Karpas-422 (cell line): Measurements from ENCODE around the gene MAGI2. TPM values are rescaled to one million over a fixed set of nuclear protein-coding genes. Genes with fewer than 3 reads are reported as not detected.

ENCODE experiments used
- DNase-seq: peaks from one replicate; pipeline ENCODE4 v3.0.0-alpha.2; 2015
- H2AFZ ChIP-seq: fragments of 200-600 bp; sonication (generic); 2 replicates; pipeline ENCODE4 v1.6.1; 2014; ENCODE audit warnings: antibody characterized with exemption, low read length, mixed read lengths
- H3K27ac ChIP-seq: fragments of 200-600 bp; sonication (generic); 2 replicates; pipeline ENCODE4 v1.5.1; 2014; ENCODE audit warnings: mild to moderate bottlenecking, low read length, moderate library complexity
- H3K27me3 ChIP-seq: fragments of 200-600 bp; sonication (generic); 2 replicates; pipeline ENCODE4 v1.6.1; 2014; ENCODE audit warnings: low read length, mixed read lengths
- H3K36me3 ChIP-seq: fragments of 200-600 bp; sonication (generic); 2 replicates; pipeline ENCODE4 v1.6.1; 2014; ENCODE audit warnings: low read length, mixed read lengths; ENCODE audit not compliant: insufficient read depth
- H3K4me1 ChIP-seq: fragments of 200-600 bp; sonication (generic); 2 replicates; pipeline ENCODE4 v1.6.1; 2014; ENCODE audit warnings: mild to moderate bottlenecking, low read length, mixed read lengths
- H3K4me2 ChIP-seq: fragments of 200-600 bp; sonication (generic); 2 replicates; pipeline ENCODE4 v1.6.1; 2014; ENCODE audit warnings: low read length, low read depth, mild to moderate bottlenecking; ENCODE audit not compliant: poor library complexity, severe bottlenecking
- H3K4me3 ChIP-seq: fragments of 200-600 bp; sonication (generic); 2 replicates; pipeline ENCODE4 v1.5.1; 2014; ENCODE audit warnings: mild to moderate bottlenecking, antibody characterized with exemption, low read length, mixed read lengths
- H3K79me2 ChIP-seq: fragments of 200-600 bp; sonication (generic); 2 replicates; pipeline ENCODE4 v1.6.1; 2014; ENCODE audit warnings: mild to moderate bottlenecking, low read length, mixed read lengths
- H3K9ac ChIP-seq: fragments of 200-600 bp; sonication (generic); 2 replicates; pipeline ENCODE4 v1.6.0; 2014; ENCODE audit warnings: low read length
- H3K9me2 ChIP-seq: fragments of 200-600 bp; sonication (generic), shearing (Covaris generic); replicated peaks from 2 replicates; pipeline ENCODE4 v1.6.0; 2014; ENCODE audit warnings: mild to moderate bottlenecking, low read length, moderate library complexity; ENCODE audit not compliant: insufficient read depth
- H3K9me3 ChIP-seq: fragments of 300-700, 200-600 bp; sonication (generic); 2 replicates; pipeline ENCODE4 v1.6.1; 2014; ENCODE audit warnings: low read length, mixed read lengths
- H4K20me1 ChIP-seq: fragments of 200-600 bp; sonication (generic); 2 replicates; pipeline ENCODE4 v1.6.1; 2014; ENCODE audit warnings: mild to moderate bottlenecking, antibody characterized with exemption, low read length, low read depth; ENCODE audit not compliant: insufficient read depth
- total RNA-seq: library from RNA; depleted of rRNA; stranded (reverse); fragments of >200 nt; shearing (Covaris generic); gene quantifications from 2 replicates; pipeline ENCODE4 v1.2.3, GENCODE V29; 2014; ENCODE audit warnings: low replicate concordance

Gene MAGI2
- total RNA-seq, 1 experiment from 2014 or later: 0.93 TPM

DNA sequence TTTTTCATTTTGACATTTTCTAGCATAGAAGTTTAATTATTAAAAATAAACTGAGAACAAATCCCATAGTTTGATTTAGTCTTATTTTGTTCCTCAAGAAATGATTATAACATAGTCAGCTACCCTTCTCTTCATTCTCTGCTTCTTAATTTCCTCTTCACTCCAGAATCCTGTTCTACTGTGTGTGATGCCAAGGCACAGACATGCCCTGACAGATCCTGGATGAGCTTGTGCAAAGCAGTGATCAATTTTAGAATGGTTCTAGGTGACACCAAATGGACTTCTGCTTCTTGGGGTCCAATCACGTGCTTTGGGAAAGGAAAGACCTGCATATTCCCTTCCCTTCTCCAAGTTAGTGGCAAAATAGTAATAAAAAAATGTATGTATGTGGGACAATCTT is 665.6 kb downstream of the MAGI2 start:
- no peak overlapping the region for H3K4me2 ChIP-seq
- no peak overlapping the region for H2AFZ ChIP-seq
- no peak overlapping the region for H3K27ac ChIP-seq
- no peak overlapping the region for H3K4me3 ChIP-seq
- no peak for DNase-seq
- H3K9ac ChIP-seq: no peak overlapping the region
- H3K9me2 ChIP-seq: no peaks in the 10 kb centered on the region
- no peaks in the 10 kb centered on the region for H3K36me3 ChIP-seq
- no peaks in the 10 kb centered on the region for H3K9me3 ChIP-seq
- no peaks in the 10 kb centered on the region for H3K79me2 ChIP-seq
- no peaks in the 10 kb centered on the region for H3K27me3 ChIP-seq
- no peaks in the 10 kb centered on the region for H3K4me1 ChIP-seq
- no peaks in the 10 kb centered on the region for H4K20me1 ChIP-seq

DNA sequence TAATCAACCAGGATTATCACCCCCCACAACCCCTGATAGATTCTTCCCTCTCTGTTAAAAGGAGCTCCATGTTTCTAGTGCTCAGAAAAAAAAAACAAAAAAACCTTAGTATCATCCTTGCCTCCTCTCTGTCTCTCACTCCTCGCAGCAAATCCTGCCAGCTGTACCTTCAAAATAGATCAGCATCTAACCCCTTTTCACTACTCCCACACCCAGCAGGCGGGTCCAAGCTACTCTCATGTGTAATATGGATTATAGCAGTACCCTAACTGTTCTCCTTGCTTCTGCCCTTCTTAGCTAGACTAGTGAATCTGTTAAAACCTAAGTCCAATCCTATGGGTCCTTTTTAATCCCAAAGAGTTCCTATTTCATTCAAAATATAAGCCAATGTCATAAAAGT is 667.4 kb downstream of the MAGI2 start:
- Histone ChIP-seq H2AFZ (no peak overlapping the region), H3K4me2 (no peak overlapping the region), H3K9me2 (no peaks in the 10 kb centered on the region), H3K36me3 (no peaks in the 10 kb centered on the region), H4K20me1 (no peaks in the 10 kb centered on the region), H3K4me3 (no peak overlapping the region), H3K79me2 (no peaks in the 10 kb centered on the region), H3K4me1 (no peaks in the 10 kb centered on the region), H3K27ac (no peak overlapping the region), H3K9ac (no peak overlapping the region), H3K9me3 (no peaks in the 10 kb centered on the region), H3K27me3 (no peaks in the 10 kb centered on the region)
- no peak for DNase-seq

DNA sequence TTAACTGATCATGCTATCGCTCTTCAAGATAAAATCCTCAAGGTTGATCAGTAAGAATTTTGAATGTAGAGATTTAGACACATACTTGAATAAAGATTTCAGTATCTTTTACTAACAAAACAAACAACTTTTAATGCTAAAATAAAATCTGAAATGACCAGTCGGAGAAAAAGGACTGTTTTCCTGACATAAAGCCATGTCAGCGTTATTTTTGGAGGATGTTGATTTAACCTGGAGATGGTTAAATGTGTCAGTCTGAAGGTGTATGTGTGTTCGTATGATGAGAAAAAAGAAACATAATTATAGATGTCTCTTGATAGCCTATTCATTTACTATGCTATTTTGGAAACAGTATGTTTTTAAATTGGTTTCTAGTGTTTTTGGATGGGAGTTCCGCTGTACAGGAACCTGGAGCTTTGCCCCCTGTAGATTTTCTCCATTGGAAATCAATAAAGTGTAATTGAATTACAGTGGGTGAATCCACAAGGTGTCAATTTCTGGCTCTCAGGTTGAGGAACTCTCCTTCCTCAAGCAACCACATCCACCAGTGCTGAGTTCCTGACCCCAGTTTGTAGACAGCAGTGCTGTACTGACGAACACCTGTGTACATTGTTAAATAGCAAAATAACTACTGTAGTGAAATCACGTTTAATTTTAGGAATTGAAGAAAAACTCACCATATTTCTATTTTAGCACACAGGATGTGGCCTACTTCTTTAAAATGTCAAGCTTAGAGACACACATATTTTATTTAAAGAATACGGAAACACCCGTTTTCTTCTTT is 670.1 kb downstream of the MAGI2 start:
- no peak overlapping the region for H3K4me2 ChIP-seq
- no peaks in the 10 kb centered on the region for H3K36me3 ChIP-seq
- H3K4me1 ChIP-seq: no peaks in the 10 kb centered on the region
- no peaks in the 10 kb centered on the region for H3K9me3 ChIP-seq
- no peak overlapping the region for H3K9ac ChIP-seq
- H3K9me2 ChIP-seq: no peaks in the 10 kb centered on the region
- no peak for DNase-seq
- no peaks in the 10 kb centered on the region for H3K27me3 ChIP-seq
- H2AFZ ChIP-seq: no peak overlapping the region
- no peaks in the 10 kb centered on the region for H3K79me2 ChIP-seq
- no peaks in the 10 kb centered on the region for H4K20me1 ChIP-seq
- H3K27ac ChIP-seq: no peak overlapping the region
- no peak overlapping the region for H3K4me3 ChIP-seq

DNA sequence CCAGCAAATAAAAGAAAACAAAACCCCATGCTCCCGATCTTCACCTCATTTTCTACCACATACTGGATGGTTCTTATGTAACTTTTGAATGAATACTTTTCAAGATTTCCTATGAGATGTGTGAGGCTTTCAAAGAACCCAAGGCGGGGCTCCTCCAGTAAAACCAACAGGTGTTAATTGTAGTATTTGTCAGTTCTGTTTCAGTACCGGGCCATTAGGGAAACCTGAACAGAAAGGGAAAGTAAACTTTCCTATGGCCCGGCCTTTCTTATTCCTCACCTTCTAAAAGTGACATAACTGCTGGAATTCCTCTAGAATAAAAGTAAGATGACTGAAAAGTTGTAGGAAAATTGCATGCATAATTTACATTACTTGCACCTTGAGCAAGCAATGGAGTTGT is 672.9 kb downstream of the MAGI2 start:
- H2AFZ ChIP-seq: no peak overlapping the region
- no peaks in the 10 kb centered on the region for H3K4me1 ChIP-seq
- H3K9me3 ChIP-seq: no peaks in the 10 kb centered on the region
- no peaks in the 10 kb centered on the region for H3K27me3 ChIP-seq
- H3K36me3 ChIP-seq: no peaks in the 10 kb centered on the region
- no peaks in the 10 kb centered on the region for H3K9me2 ChIP-seq
- H3K79me2 ChIP-seq: no peaks in the 10 kb centered on the region
- H4K20me1 ChIP-seq: no peaks in the 10 kb centered on the region
- H3K27ac ChIP-seq: no peak overlapping the region
- no peak overlapping the region for H3K4me3 ChIP-seq
- no peak overlapping the region for H3K9ac ChIP-seq
- H3K4me2 ChIP-seq: no peak overlapping the region
- no peak for DNase-seq

DNA sequence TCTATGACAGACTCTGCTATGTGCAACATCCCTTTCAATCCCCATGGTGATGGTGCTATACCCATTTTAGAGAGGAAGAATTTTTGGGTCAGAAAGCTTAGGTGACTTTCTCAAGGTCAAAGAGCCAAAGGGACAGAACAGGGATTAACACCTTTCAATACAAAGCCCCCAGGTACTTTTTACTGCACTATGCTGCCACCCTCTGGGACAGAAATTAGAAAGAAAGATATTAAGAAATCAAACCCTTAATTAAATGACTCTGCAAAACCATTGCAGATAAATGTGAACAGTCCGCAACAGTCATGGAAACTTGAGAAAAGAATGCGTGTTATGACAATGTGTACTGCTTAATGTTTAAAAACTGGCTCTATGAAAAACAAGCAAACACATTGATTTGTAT is 673.7 kb downstream of the MAGI2 start:
- H3K27ac ChIP-seq: no peak overlapping the region
- no peak overlapping the region for H2AFZ ChIP-seq
- H3K9me3 ChIP-seq: no peaks in the 10 kb centered on the region
- no peaks in the 10 kb centered on the region for H3K9me2 ChIP-seq
- H3K36me3 ChIP-seq: no peaks in the 10 kb centered on the region
- no peaks in the 10 kb centered on the region for H4K20me1 ChIP-seq
- H3K79me2 ChIP-seq: no peaks in the 10 kb centered on the region
- no peak for DNase-seq
- H3K4me3 ChIP-seq: no peak overlapping the region
- H3K4me1 ChIP-seq: no peaks in the 10 kb centered on the region
- H3K9ac ChIP-seq: no peak overlapping the region
- no peak overlapping the region for H3K4me2 ChIP-seq
- no peaks in the 10 kb centered on the region for H3K27me3 ChIP-seq

DNA sequence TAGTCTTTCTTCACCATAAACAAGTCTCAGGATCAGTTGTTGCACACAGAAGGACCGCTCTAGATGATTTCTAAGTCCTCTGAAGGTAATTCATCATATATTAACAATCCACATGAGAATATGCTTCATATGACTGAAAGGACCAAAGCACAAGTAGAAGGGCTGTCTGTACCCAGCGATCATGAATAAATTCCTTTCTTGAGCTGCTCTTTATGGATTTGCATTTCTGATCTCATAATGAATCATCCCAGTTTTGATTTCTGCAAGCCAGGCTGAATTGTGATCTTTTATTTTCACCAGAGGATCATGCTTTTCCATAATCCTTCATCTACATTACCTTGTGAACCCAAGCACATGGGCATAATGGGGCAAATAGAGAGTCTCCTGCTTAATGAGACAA is 675.6 kb downstream of the MAGI2 start:
- H4K20me1 ChIP-seq: no peaks in the 10 kb centered on the region
- no peaks in the 10 kb centered on the region for H3K4me1 ChIP-seq
- H3K4me2 ChIP-seq: no peak overlapping the region
- H3K36me3 ChIP-seq: no peaks in the 10 kb centered on the region
- no peaks in the 10 kb centered on the region for H3K9me2 ChIP-seq
- no peak for DNase-seq
- no peak overlapping the region for H3K27ac ChIP-seq
- H3K9me3 ChIP-seq: no peaks in the 10 kb centered on the region
- no peak overlapping the region for H3K4me3 ChIP-seq
- H2AFZ ChIP-seq: no peak overlapping the region
- no peaks in the 10 kb centered on the region for H3K27me3 ChIP-seq
- H3K79me2 ChIP-seq: no peaks in the 10 kb centered on the region
- no peak overlapping the region for H3K9ac ChIP-seq

DNA sequence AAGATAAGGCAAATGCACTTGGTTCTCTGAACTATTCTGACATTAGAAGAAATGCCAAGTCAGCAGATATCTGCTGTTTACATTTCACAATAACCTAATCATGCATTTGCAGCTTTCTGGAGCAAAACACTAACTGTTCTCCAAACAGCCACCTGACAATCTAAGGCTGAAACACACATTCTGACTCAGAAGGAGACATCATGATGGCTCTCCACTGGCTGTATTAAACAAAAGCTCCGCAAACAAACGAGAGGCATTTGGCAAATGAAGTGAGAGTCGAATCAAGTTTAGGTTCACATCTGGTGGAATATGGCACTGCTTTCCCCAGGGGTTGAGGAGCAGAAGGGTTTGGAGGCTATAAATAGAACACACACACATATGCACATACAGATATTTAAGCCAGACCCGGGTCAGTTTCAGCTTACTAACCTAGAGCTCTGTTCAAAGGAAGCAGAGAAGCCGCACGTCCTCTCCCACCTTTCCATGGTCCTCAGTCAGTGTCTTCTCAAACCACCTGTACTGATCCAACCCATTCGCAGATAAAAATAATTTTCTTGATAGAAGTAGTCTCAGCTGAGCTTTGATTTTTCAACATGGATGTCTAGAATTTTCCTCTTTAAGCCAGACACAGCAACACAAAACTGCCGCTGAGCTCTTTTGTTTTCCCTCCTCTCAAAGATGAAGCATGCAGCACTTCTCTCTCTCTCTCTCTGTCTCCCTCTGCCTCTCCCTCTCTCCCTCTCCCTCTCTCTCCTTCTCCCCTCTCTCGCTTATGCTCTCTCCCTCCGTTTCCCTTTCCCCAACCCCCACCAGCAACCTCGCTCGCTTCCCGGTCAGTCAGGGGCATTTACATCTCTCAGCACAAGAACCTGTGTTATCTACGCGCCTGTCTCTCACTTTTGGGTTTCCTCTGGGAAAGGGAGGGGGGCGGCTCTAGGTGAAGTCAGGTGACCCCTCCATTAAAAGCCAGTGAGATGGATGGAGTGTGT is 682.8 kb downstream of the MAGI2 start:
- Histone ChIP-seq H3K27me3 (no peaks in the 10 kb centered on the region), H4K20me1 (no peaks in the 10 kb centered on the region), H2AFZ (no peak overlapping the region), H3K9me3 (no peaks in the 10 kb centered on the region), H3K4me3 (no peak overlapping the region), H3K9ac (no peak overlapping the region), H3K4me2 (no peak overlapping the region), H3K27ac (no peak overlapping the region), H3K4me1 (no peaks in the 10 kb centered on the region), H3K79me2 (no peaks in the 10 kb centered on the region), H3K36me3 (no peaks in the 10 kb centered on the region), H3K9me2 (no peaks in the 10 kb centered on the region)
- DNase-seq: no peak

DNA sequence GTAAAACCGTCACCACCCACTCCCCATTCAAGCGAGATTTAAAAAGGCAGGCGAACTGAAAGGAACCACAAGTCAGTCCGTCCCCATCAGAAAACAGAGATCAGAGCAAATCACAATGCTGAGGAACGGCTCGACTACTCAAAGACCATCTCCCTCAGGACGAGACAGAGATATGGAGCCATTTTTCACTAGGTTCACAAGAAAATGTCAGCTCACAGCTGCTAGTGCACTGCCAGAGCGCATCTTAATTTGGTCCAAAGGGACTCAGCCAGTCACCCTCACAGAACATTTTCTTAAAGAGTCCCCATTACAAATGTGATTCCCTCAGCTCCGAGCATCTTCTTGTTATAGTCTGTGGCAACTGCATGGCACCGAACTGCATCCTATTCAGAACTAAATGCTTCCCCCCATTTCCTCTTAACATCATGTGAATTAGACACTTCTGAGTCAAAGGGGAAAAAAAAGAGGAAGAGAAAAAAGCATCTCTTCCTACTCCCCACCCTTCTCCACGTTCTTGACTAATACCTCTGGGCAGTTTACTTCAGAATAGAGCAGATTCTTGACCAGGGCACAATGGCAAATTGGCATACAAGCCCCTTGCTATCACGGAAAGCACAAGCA is 683.9 kb downstream of the MAGI2 start:
- H3K79me2 ChIP-seq: no peaks in the 10 kb centered on the region
- peak; percentile 42 for DNase-seq
- no peak overlapping the region for H3K9ac ChIP-seq
- H4K20me1 ChIP-seq: no peaks in the 10 kb centered on the region
- H3K4me2 ChIP-seq: peak overlapping the region; percentile 6
- H3K9me2 ChIP-seq: no peaks in the 10 kb centered on the region
- no peak overlapping the region for H3K27ac ChIP-seq
- no peaks in the 10 kb centered on the region for H3K27me3 ChIP-seq
- no peaks in the 10 kb centered on the region for H3K36me3 ChIP-seq
- H3K9me3 ChIP-seq: no peaks in the 10 kb centered on the region
- no peaks in the 10 kb centered on the region for H3K4me1 ChIP-seq
- H2AFZ ChIP-seq: no peak overlapping the region; the same call in 1 of the 2 replicates
- no peak overlapping the region for H3K4me3 ChIP-seq
